Keratinocyte (primary cell): ENCODE measurements around the gene CYP4B1. TPM values are rescaled to one million over a fixed set of nuclear protein-coding genes. Genes with fewer than 3 reads are reported as not detected.

Source experiments
- DNase-seq: peaks from one replicate; pipeline ENCODE4 v3.0.0-alpha.2; 2011; ENCODE audit warnings: low read depth, missing footprints, low spot score
- FAIRE-seq: peaks from 2 replicates; lab custom pipeline; 2011; peaks lifted over from hg19 to GRCh38; lab: Jason Lieb, UNC
- H2AFZ ChIP-seq: 2 replicates; pipeline ENCODE4 v1.6.0; 2012; ENCODE audit warnings: low read length, control low read depth, inconsistent platforms; ENCODE audit not compliant: control insufficient read depth
- H3K27ac ChIP-seq: 2 replicates; pipeline ENCODE4 v1.5.1; 2011; ENCODE audit warnings: low read length; ENCODE audit not compliant: control insufficient read depth, insufficient read depth
- H3K27me3 ChIP-seq: 3 replicates; pipeline ENCODE4 v1.6.0; 2011; ENCODE audit warnings: low read length; ENCODE audit not compliant: control insufficient read depth, insufficient read depth; ENCODE audit errors: extremely low read depth
- H3K36me3 ChIP-seq, 2 experiments: 2 replicates in 1 of 2; 3 replicates in 1 of 2; pipeline ENCODE4 v1.5.1; 2011; ENCODE audit warnings: low read length in 2 of 2, mild to moderate bottlenecking in 1 of 2; ENCODE audit not compliant: control insufficient read depth in 2 of 2, insufficient read depth in 2 of 2; ENCODE audit errors: extremely low read depth in 1 of 2
- H3K4me1 ChIP-seq: 3 replicates; pipeline ENCODE4 v1.5.1; 2011; ENCODE audit warnings: low read length; ENCODE audit not compliant: control insufficient read depth, insufficient read depth; ENCODE audit errors: extremely low read depth
- H3K4me2 ChIP-seq: 3 replicates; pipeline ENCODE4 v1.6.0; 2011; ENCODE audit warnings: low read depth, low read length; ENCODE audit not compliant: control insufficient read depth, insufficient read depth; ENCODE audit errors: extremely low read depth
- H3K4me3 ChIP-seq, 3 experiments: fragments of 200-600 bp in 1 of 3; sonication (generic) in 1 of 3; 2 replicates in 2 of 3; 3 replicates in 1 of 3; pipeline ENCODE4 v1.5.1; 2011 to 2016; ENCODE audit warnings: low read length in 3 of 3, mild to moderate bottlenecking in 3 of 3, control low read depth in 2 of 3, inconsistent platforms in 1 of 3, low read depth in 1 of 3, mixed read lengths in 1 of 3, mixed run types in 1 of 3, moderate library complexity in 1 of 3; ENCODE audit not compliant: control insufficient read depth in 2 of 3, insufficient read depth in 2 of 3; ENCODE audit errors: extremely low read depth in 1 of 3
- H3K79me2 ChIP-seq: 2 replicates; pipeline ENCODE4 v1.6.0; 2012; ENCODE audit warnings: low read length; ENCODE audit not compliant: control insufficient read depth, insufficient read depth
- H3K9ac ChIP-seq: 3 replicates; pipeline ENCODE4 v1.6.0; 2011; ENCODE audit warnings: low read length; ENCODE audit not compliant: control insufficient read depth, insufficient read depth; ENCODE audit errors: extremely low read depth
- H3K9me1 ChIP-seq: 3 replicates; pipeline ENCODE4 v1.6.0; 2011; ENCODE audit warnings: low read length; ENCODE audit not compliant: control insufficient read depth, insufficient read depth; ENCODE audit errors: extremely low read depth
- H3K9me3 ChIP-seq: 2 replicates; pipeline ENCODE4 v1.5.1; 2012; ENCODE audit warnings: low read depth, low read length; ENCODE audit not compliant: control insufficient read depth
- H4K20me1 ChIP-seq: 3 replicates; pipeline ENCODE4 v1.6.0; 2011; ENCODE audit warnings: low read length; ENCODE audit not compliant: control insufficient read depth, insufficient read depth; ENCODE audit errors: extremely low read depth
- EZH2 ChIP-seq: IDR thresholded peaks from one replicate; pipeline ENCODE4 v1.6.1; 2012; ENCODE audit warnings: inconsistent platforms, mild to moderate bottlenecking, low read length, moderate library complexity
- dilution Hi-C: fragments of 300-500 bp; cut with MboI; formaldehyde crosslinking; loops from one replicate; pipeline ENCODE4 v1.7.0; 2020; ENCODE audit warnings: low sequenced_read_pairs; ENCODE audit not compliant: extremely low pct_ligation_motif_present
- polyA plus RNA-seq, 5 experiments: library from polyadenylated mRNA; depleted of rRNA in 3 of 5; stranded (reverse) in 3 of 5; stranded (forward) in 1 of 5; unstranded in 1 of 5; fragments of >200 nt; gene quantifications; 1 replicate in 1 of 5; 2 replicates in 3 of 5; 3 replicates in 1 of 5; pipeline versions ENCODE4 v1.2.1 to v1.2.3, GENCODE V29; 2011 to 2012; ENCODE audit warnings: missing spikeins in 2 of 5, low read depth in 1 of 5, low replicate concordance in 1 of 5
- TF ChIP-seq, protein P1 (sequence below), 3 experiments: IDR thresholded peaks in 1 of 3; conservative IDR thresholded peaks in 1 of 3; optimal IDR thresholded peaks in 1 of 3; 2 replicates in 2 of 3; 3 replicates in 1 of 3; pipeline versions ENCODE3 to v1.5.1; 2011; ENCODE audit warnings: low read length in 3 of 3, mild to moderate bottlenecking in 3 of 3, moderate library complexity in 2 of 3, control low read depth in 1 of 3, inconsistent platforms in 1 of 3; ENCODE audit not compliant: insufficient read depth in 2 of 3; ENCODE audit errors: extremely low read depth in 1 of 3

CYP4B1 gene
- polyA plus RNA-seq, 1 donor (not counting 4 experiments of a cell fraction or from before 2014, with no cell fraction given), result 2.1 TPM

DNA sequence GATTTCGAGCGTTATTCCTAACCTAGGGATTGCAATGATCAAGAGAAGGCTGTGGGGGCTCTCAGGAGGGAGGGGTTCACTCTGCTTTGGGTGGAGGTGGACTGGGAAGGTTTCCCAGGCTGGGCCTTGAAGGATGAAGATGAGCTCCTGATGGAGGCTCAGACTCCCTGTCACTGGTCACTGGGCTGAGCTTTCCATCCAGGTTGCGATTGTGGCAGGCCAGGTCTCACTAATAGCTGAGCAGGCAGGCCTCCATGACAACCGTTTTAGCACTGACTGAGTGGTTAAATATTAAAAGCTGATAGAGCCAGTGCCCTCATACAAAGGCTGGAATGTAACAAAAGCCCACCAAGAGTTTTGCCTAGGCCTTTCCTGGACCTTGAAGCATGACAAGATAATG is 43.7 kb upstream of the CYP4B1 start:
- Histone ChIP-seq H3K9me3 (no peaks in the 10 kb centered on the region), H2AFZ (peak overlapping the region; percentile 22), H3K27me3 (no peaks in the 10 kb centered on the region), H3K36me3 (no peaks in the 10 kb centered on the region), H3K4me1 (peaks cover 57% of the 10 kb centered on the region), H3K4me2 (peak overlapping the region; percentile 41), H3K4me3 (peak overlapping the region in 1 of 3 experiments; percentile 12), H3K9me1 (no peaks in the 10 kb centered on the region), H3K27ac (peak overlapping the region; percentile 31), H3K79me2 (no peaks in the 10 kb centered on the region), H3K9ac (no peak overlapping the region), H4K20me1 (no peaks in the 10 kb centered on the region)
- dilution Hi-C loops, result no loop called here
- FAIRE-seq, result no peak
- DNase-seq, result no peak
- TF ChIP-seq, protein P1, sequence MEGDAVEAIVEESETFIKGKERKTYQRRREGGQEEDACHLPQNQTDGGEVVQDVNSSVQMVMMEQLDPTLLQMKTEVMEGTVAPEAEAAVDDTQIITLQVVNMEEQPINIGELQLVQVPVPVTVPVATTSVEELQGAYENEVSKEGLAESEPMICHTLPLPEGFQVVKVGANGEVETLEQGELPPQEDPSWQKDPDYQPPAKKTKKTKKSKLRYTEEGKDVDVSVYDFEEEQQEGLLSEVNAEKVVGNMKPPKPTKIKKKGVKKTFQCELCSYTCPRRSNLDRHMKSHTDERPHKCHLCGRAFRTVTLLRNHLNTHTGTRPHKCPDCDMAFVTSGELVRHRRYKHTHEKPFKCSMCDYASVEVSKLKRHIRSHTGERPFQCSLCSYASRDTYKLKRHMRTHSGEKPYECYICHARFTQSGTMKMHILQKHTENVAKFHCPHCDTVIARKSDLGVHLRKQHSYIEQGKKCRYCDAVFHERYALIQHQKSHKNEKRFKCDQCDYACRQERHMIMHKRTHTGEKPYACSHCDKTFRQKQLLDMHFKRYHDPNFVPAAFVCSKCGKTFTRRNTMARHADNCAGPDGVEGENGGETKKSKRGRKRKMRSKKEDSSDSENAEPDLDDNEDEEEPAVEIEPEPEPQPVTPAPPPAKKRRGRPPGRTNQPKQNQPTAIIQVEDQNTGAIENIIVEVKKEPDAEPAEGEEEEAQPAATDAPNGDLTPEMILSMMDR (optimal IDR thresholded peaks at IDR 0.05 in 1 of 3, IDR thresholded peaks at IDR 0.05 in 1 of 3, conservative IDR thresholded peaks at IDR 0.05 in 1 of 3; ENCODE audit: extremely low read depth in 1 of 3, insufficient read depth in 2 of 3, low read length in 3 of 3), result no peak
- no peak for TF ChIP-seq EZH2

DNA sequence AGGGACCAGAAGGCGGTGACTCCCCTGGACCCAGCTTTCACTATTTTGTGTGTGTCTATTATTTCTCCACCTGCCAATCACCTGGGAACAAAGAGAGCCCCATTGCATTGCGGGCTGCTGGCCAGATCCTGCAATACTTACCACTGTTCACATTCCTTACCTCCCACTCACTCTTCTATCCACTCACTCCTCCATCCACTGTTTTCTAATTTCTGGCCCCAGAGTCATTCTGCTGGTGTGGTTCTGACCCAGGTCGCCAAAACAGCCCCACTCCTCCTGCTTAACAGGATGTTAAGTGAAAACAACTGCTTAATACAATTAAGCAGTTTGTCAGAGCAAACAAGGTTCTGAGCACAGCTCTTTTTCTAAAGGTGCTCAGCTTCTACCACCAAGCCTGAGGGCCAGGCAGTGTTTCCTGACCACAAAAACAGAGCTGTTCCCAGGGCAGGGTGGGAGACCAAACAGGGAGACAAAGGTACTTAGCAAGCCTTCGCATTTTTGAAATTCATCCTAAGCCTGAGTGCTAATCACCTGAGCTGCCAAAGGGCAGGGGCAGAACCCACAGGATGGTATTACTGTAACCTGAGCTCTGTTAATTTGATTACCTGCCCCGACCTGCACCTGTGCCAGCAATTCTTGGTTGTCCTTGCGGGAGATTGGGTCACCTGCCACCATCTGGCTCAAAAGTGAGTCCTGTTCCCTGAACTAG is 41.4 kb upstream of the CYP4B1 start:
- Histone ChIP-seq H3K79me2 (no peaks in the 10 kb centered on the region), H3K4me3 (peak overlapping the region in 2 of 3 experiments; percentile 44 to 57), H3K9me1 (no peaks in the 10 kb centered on the region), H3K9me3 (no peaks in the 10 kb centered on the region), H4K20me1 (no peaks in the 10 kb centered on the region), H3K9ac (peak overlapping the region; percentile 62), H3K4me1 (peaks cover 49% of the 10 kb centered on the region), H3K4me2 (peak overlapping the region; percentile 90), H3K27me3 (no peaks in the 10 kb centered on the region), H3K27ac (peak overlapping the region; percentile 86), H2AFZ (peak overlapping the region; percentile 33), H3K36me3 (no peaks in the 10 kb centered on the region)
- FAIRE-seq, result peak; percentile 93
- no peak for DNase-seq
- TF ChIP-seq EZH2, result no peak
- TF ChIP-seq, protein P1 (optimal IDR thresholded peaks at IDR 0.05 in 1 of 3, IDR thresholded peaks at IDR 0.05 in 1 of 3, conservative IDR thresholded peaks at IDR 0.05 in 1 of 3; ENCODE audit: extremely low read depth in 1 of 3, insufficient read depth in 2 of 3, low read length in 3 of 3), result no peak
- dilution Hi-C loops, result no loop called here
